ENCODE measurements around the gene CACNB1. TPM values are rescaled to one million over a fixed set of nuclear protein-coding genes. Genes with fewer than 3 reads are reported as not detected.
"Not testable (repeated sequence)": the region's sequence is repeated elsewhere in the genome, so short reads cannot be mapped to it uniquely, and the experiment has no call there.

Gene CACNB1
- total RNA-seq, 2 experiments from 2014 or later: 14.9 to 15.5 TPM

GRCh38 chr17:39169101-39169500 lies 28.4 kb downstream of the CACNB1 start:
- ATAC-seq (ENCODE audit: poor library complexity) (no peak), DNase-seq (no peak)
- ChIA-PET POLR2A (interaction anchor here (5.5 kb wide), 1 partner anchor 31 kb away, joined by 35 read pairs; the partner anchor contains the start of gene RPL19), CTCF (interaction anchor here (0.7 to 3.4 kb wide), 2 partner anchors 186 to 315 kb away, joined by 3 to 8 read pairs; no protein-coding TSS in a partner anchor)
- Mint-ChIP-seq H3K36me3 (ENCODE audit: low read depth) (no peaks in the 10 kb centered on the region), H3K4me1 (ENCODE audit: low read depth) (peaks cover 40% of the 10 kb centered on the region), H3K27me3 (peaks cover 34% of the 10 kb centered on the region), H3K27ac (no peak overlapping the region), H3K9me3 (no peaks in the 10 kb centered on the region), H3K4me3 (no peak overlapping the region)
- H3K27me3 ChIP-seq (ENCODE audit: control insufficient read depth in 1 of 2, insufficient read depth in 2 of 2, low read length in 2 of 2): peaks cover 17 to 22% of the 10 kb centered on the region in 2 experiments
- H3K4me1 ChIP-seq (ENCODE audit: insufficient read depth, low read length): peaks cover 45% of the 10 kb centered on the region
- no peak overlapping the region for H3K4me3 ChIP-seq (ENCODE audit: low read length)
- H3K36me3 ChIP-seq (ENCODE audit: insufficient read depth, low read length): no peaks in the 10 kb centered on the region
- H3K27ac ChIP-seq (ENCODE audit: low read depth in 1 of 2, low read length in 2 of 2): no peak overlapping the region
- no peak for TF ChIP-seq CTCF (IDR thresholded peaks at IDR 0.05)
- intact Hi-C loops (cut with DNase I, micrococcal nuclease): no loop called here
- peaks cover 0 to 13% of the 10 kb centered on the region in 2 experiments for H3K9me3 ChIP-seq (ENCODE audit: control insufficient read depth in 1 of 2, insufficient read depth in 1 of 2, low read length in 2 of 2)

GRCh38 chr17:39168503-39168902 lies 29.0 kb downstream of the CACNB1 start:
- H3K4me3 ChIP-seq (ENCODE audit: low read length); ATAC-seq (ENCODE audit: poor library complexity); DNase-seq; H3K27ac ChIP-seq (ENCODE audit: low read depth in 1 of 2, low read length in 2 of 2); H3K9me3 Mint-ChIP-seq; H3K27ac Mint-ChIP-seq; H3K36me3 ChIP-seq (ENCODE audit: insufficient read depth, low read length); intact Hi-C loops (cut with DNase I, micrococcal nuclease); H3K36me3 Mint-ChIP-seq (ENCODE audit: low read depth); H3K4me3 Mint-ChIP-seq: not testable (repeated sequence)
- CTCF ChIA-PET: interaction anchor here (0.7 to 3.4 kb wide), 3 partner anchors 14 to 185 kb away, joined by 4 to 8 read pairs (median 5); no protein-coding TSS in a partner anchor
- peaks cover 45% of the 10 kb centered on the region for H3K4me1 ChIP-seq (ENCODE audit: insufficient read depth, low read length)
- Mint-ChIP-seq H3K27me3 (peaks cover 34% of the 10 kb centered on the region), H3K4me1 (ENCODE audit: low read depth) (peaks cover 37% of the 10 kb centered on the region)
- POLR2A ChIA-PET: interaction anchor here (5.5 kb wide), 1 partner anchor 31 kb away, joined by 35 read pairs; the partner anchor contains the start of gene RPL19
- peaks cover 0 to 13% of the 10 kb centered on the region in 2 experiments for H3K9me3 ChIP-seq (ENCODE audit: control insufficient read depth in 1 of 2, insufficient read depth in 1 of 2, low read length in 2 of 2)
- H3K27me3 ChIP-seq (ENCODE audit: control insufficient read depth in 1 of 2, insufficient read depth in 2 of 2, low read length in 2 of 2): peaks cover 17 to 22% of the 10 kb centered on the region in 2 experiments

- Mint-ChIP-seq H3K9me3 (no peaks in the 10 kb centered on the region), H3K27me3 (peaks cover 34% of the 10 kb centered on the region), H3K4me3 (no peak overlapping the region), H3K36me3 (ENCODE audit: low read depth) (no peaks in the 10 kb centered on the region), H3K4me1 (ENCODE audit: low read depth) (peaks cover 31% of the 10 kb centered on the region), H3K27ac (no peak overlapping the region)
- H3K27me3 ChIP-seq (ENCODE audit: control insufficient read depth in 1 of 2, insufficient read depth in 2 of 2, low read length in 2 of 2): peaks cover 17 to 22% of the 10 kb centered on the region in 2 experiments
- H3K4me3 ChIP-seq (ENCODE audit: low read length): no peak overlapping the region
- TF ChIP-seq CTCF (IDR thresholded peaks at IDR 0.05): no peak
- H3K36me3 ChIP-seq (ENCODE audit: insufficient read depth, low read length): no peaks in the 10 kb centered on the region
- H3K27ac ChIP-seq (ENCODE audit: low read depth in 1 of 2, low read length in 2 of 2): no peak overlapping the region
- ATAC-seq (ENCODE audit: poor library complexity) (no peak), DNase-seq (peak in 1 of 14 experiments; percentile 58)
- POLR2A ChIA-PET: interaction anchor here (1.4 to 5.5 kb wide), 2 partner anchors 32 to 415 kb away, joined by 4 to 35 read pairs; partner anchors contain the start of genes PSMB3 and RPL19
- intact Hi-C loops (cut with DNase I, micrococcal nuclease): no loop called here
- H3K9me3 ChIP-seq (ENCODE audit: control insufficient read depth in 1 of 2, insufficient read depth in 1 of 2, low read length in 2 of 2): peaks cover 0 to 13% of the 10 kb centered on the region in 2 experiments
- H3K4me1 ChIP-seq (ENCODE audit: insufficient read depth, low read length): peaks cover 37% of the 10 kb centered on the region
- CTCF ChIA-PET: interaction anchor here (1.3 to 3.4 kb wide), 2 partner anchors 7 to 184 kb away, joined by 8 to 9 read pairs; no protein-coding TSS in a partner anchor
Measured at GRCh38 chr17:39167476-39167875, 30.0 kb downstream of the CACNB1 start.

All from CD4-positive, alpha-beta T cell (primary cell).